GM19372 (cell line): ENCODE measurements around the gene POLR3F.
"Not testable (repeated sequence)": the region's sequence is repeated elsewhere in the genome, so short reads cannot be mapped to it uniquely, and the experiment has no call there.

Source experiments
- ATAC-seq: cut with Tn5 transposase; IDR thresholded peaks from one replicate; pipeline ENCODE4 v1.9.1; 2021; ENCODE audit warnings: mild to moderate bottlenecking, low read depth, moderate library complexity; ENCODE audit not compliant: unreplicated experiment

POLR3F gene

GRCh38 chr20:18466894-18467730, at the start of gene POLR3F, which contains the start of gene DZANK1:
Gene POLR3F, plus strand, starts transcription at chr20:18467390. Its CDS starts 117 bp downstream, at chr20:18467507.
Gene DZANK1, minus strand, starts transcription at chr20:18467030. Its CDS starts 1,672 bp downstream, at chr20:18465358.
- ATAC-seq, result peak; percentile 97

GRCh38 chr20:18421608-18422007, 45.6 kb upstream of the POLR3F start:
- no peak for ATAC-seq

GRCh38 chr20:18427214-18427613, 40.0 kb upstream of the POLR3F start:
- no peak for ATAC-seq

GRCh38 chr20:18428490-18429173, 38.6 kb upstream of the POLR3F start:
- ATAC-seq, result no peak

- no peak for ATAC-seq
These were observed 36.9 kb upstream of the POLR3F start for GRCh38 chr20:18430172-18430826.

- ATAC-seq, result no peak
These were observed 36.0 kb upstream of the POLR3F start for GRCh38 chr20:18431206-18431605.

GRCh38 chr20:18436847-18437246, 30.3 kb upstream of the POLR3F start:
- ATAC-seq, result no peak

GRCh38 chr20:18440403-18440802, 26.8 kb upstream of the POLR3F start:
- no peak for ATAC-seq

- no peak for ATAC-seq
These were observed 23.3 kb upstream of the POLR3F start for GRCh38 chr20:18443886-18444285.

GRCh38 chr20:18456600-18456999, 10.6 kb upstream of the POLR3F start:
- ATAC-seq, result no peak

GRCh38 chr20:18465536-18466200, 1.5 kb upstream of the POLR3F start:
- ATAC-seq, result no peak

GRCh38 chr20:18466574-18466893, 656 bp upstream of the POLR3F start:
- peak; percentile 20 for ATAC-seq

GRCh38 chr20:18477218-18477617, 10.0 kb downstream of the POLR3F start:
- ATAC-seq, result no peak

GRCh38 chr20:18477821-18478220, 10.6 kb downstream of the POLR3F start:
- ATAC-seq, result no peak

- no peak for ATAC-seq
These were observed 14.4 kb downstream of the POLR3F start for GRCh38 chr20:18481596-18481995.

GRCh38 chr20:18488301-18488700, 21.1 kb downstream of the POLR3F start:
- ATAC-seq, result no peak

- ATAC-seq, result no peak
These were observed 28.9 kb downstream of the POLR3F start for GRCh38 chr20:18496042-18496441.

GRCh38 chr20:18496740-18497592, 29.8 kb downstream of the POLR3F start, which contains the start of gene RBBP9:
Gene RBBP9, minus strand, starts transcription at chr20:18497225. Its CDS starts 58 bp downstream, at chr20:18497167.
- peak; percentile 91 for ATAC-seq

GRCh38 chr20:18497603-18498002, 30.4 kb downstream of the POLR3F start:
- ATAC-seq, result no peak

GRCh38 chr20:18501672-18502071, 34.5 kb downstream of the POLR3F start:
- ATAC-seq, result not testable (repeated sequence)
